ENCODE data around the gene TMEM98.
"Not testable (repeated sequence)": the region's sequence is repeated elsewhere in the genome, so short reads cannot be mapped to it uniquely, and the experiment has no call there.

The TMEM98 gene

GRCh38 chr17:32985050-32985756 lies 57.2 kb downstream of the TMEM98 start:
- Histone ChIP-seq H3K27me3 (ENCODE audit: insufficient read depth, low read depth, severe bottlenecking) (peaks cover 42% of the 10 kb centered on the region), H3K9me3 (ENCODE audit: severe bottlenecking) (peaks cover 29% of the 10 kb centered on the region), H3K4me3 (ENCODE audit: low read depth, low read length) (no peak overlapping the region), H3K27ac (no peak overlapping the region), H3K36me3 (no peaks in the 10 kb centered on the region)
- TF ChIP-seq, protein P1, sequence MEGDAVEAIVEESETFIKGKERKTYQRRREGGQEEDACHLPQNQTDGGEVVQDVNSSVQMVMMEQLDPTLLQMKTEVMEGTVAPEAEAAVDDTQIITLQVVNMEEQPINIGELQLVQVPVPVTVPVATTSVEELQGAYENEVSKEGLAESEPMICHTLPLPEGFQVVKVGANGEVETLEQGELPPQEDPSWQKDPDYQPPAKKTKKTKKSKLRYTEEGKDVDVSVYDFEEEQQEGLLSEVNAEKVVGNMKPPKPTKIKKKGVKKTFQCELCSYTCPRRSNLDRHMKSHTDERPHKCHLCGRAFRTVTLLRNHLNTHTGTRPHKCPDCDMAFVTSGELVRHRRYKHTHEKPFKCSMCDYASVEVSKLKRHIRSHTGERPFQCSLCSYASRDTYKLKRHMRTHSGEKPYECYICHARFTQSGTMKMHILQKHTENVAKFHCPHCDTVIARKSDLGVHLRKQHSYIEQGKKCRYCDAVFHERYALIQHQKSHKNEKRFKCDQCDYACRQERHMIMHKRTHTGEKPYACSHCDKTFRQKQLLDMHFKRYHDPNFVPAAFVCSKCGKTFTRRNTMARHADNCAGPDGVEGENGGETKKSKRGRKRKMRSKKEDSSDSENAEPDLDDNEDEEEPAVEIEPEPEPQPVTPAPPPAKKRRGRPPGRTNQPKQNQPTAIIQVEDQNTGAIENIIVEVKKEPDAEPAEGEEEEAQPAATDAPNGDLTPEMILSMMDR (IDR thresholded peaks at IDR 0.05; ENCODE audit: low read depth, low read length): no peak
- DNase-seq: no peak

GRCh38 chr17:32987453-32987805 lies 59.5 kb downstream of the TMEM98 start:
- not testable (repeated sequence) for DNase-seq, H3K27ac ChIP-seq

DNA sequence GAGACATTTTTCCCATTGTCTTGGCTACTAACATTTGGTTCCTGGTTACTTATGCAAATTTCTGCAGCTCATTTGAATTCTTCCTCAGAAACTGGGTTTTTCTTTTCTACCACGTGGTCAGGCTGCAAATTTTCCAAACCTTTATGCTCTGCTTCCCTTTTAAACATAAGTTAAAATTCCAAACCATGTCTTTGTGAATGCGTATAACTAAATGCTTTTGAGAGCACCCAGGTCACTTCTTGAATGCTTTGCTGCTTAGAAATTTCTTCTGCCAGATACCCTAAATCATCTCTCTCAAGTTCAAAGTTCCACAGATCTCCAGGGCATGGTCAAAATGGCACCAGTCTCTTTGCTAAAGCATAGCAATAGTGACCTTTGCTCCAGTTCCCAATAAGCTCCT lies 59.9 kb downstream of the TMEM98 start:
- not testable (repeated sequence) for DNase-seq; H3K27ac ChIP-seq; H3K36me3 ChIP-seq; H3K4me3 ChIP-seq (ENCODE audit: low read depth, low read length)
- peaks cover 27% of the 10 kb centered on the region for H3K27me3 ChIP-seq (ENCODE audit: insufficient read depth, low read depth, severe bottlenecking)
- peaks cover 13% of the 10 kb centered on the region for H3K9me3 ChIP-seq (ENCODE audit: severe bottlenecking)

More at GRCh38 chr17:32987453-32987805, 59.5 kb downstream of the TMEM98 start:
- peaks cover 27% of the 10 kb centered on the region for H3K27me3 ChIP-seq (ENCODE audit: insufficient read depth, low read depth, severe bottlenecking)
- not testable (repeated sequence) for H3K4me3 ChIP-seq (ENCODE audit: low read depth, low read length); H3K36me3 ChIP-seq
- peaks cover 13% of the 10 kb centered on the region for H3K9me3 ChIP-seq (ENCODE audit: severe bottlenecking)

DNA sequence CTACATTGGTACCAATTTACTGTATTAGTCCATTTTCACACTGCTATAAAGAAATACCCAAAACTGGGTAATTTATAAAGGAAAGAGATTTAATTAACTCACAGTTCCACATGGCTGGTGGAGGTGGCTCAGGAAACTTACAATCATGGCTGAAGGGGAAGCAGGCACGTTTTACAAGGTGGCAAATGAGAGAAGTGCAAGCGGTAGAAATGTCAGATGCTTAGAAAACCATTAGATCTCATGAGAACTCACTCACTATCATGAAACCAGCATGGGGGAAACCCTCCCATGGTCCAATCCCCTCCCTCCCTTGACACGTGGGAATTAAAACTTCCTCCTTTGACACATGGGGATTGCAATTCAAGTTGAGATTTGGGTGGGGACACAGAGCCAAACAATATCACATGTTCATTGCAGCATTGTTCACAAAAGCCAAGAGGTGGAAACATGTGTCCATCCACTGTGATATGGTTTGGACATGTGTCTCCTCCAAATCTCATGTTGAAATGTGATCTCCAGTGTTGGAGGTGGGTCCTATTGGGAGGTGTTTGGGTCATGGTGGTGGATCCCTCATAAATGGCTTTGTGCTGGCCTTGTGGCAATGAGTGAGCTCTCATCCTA lies 60.6 kb downstream of the TMEM98 start:
- Histone ChIP-seq H3K36me3 (no peaks in the 10 kb centered on the region), H3K9me3 (ENCODE audit: severe bottlenecking) (peaks cover 13% of the 10 kb centered on the region), H3K4me3 (ENCODE audit: low read depth, low read length) (no peak overlapping the region), H3K27me3 (ENCODE audit: insufficient read depth, low read depth, severe bottlenecking) (peaks cover 32% of the 10 kb centered on the region), H3K27ac (no peak overlapping the region)
- TF ChIP-seq, protein P1 (IDR thresholded peaks at IDR 0.05; ENCODE audit: low read depth, low read length): no peak
- DNase-seq: no peak

GRCh38 chr17:32992321-32993033 lies 64.5 kb downstream of the TMEM98 start:
- DNase-seq: no peak
- no peak overlapping the region for H3K4me3 ChIP-seq (ENCODE audit: low read depth, low read length)
- no peak overlapping the region for H3K27ac ChIP-seq
- TF ChIP-seq, protein P1 (IDR thresholded peaks at IDR 0.05; ENCODE audit: low read depth, low read length): no peak
- H3K36me3 ChIP-seq: no peaks in the 10 kb centered on the region
- peaks cover 11% of the 10 kb centered on the region for H3K9me3 ChIP-seq (ENCODE audit: severe bottlenecking)
- H3K27me3 ChIP-seq (ENCODE audit: insufficient read depth, low read depth, severe bottlenecking): peaks cover 47% of the 10 kb centered on the region

- DNase-seq: no peak
- peaks cover 58% of the 10 kb centered on the region for H3K27me3 ChIP-seq (ENCODE audit: insufficient read depth, low read depth, severe bottlenecking)
- no peak overlapping the region for H3K4me3 ChIP-seq (ENCODE audit: low read depth, low read length)
- TF ChIP-seq, protein P1 (IDR thresholded peaks at IDR 0.05; ENCODE audit: low read depth, low read length): no peak
- H3K36me3 ChIP-seq: no peaks in the 10 kb centered on the region
- no peaks in the 10 kb centered on the region for H3K9me3 ChIP-seq (ENCODE audit: severe bottlenecking)
- H3K27ac ChIP-seq: no peak overlapping the region
Observed at GRCh38 chr17:32993977-32994376, 66.0 kb downstream of the TMEM98 start.

All from WERI-Rb-1 (cell line).